Measurements from ENCODE around the gene LENG8.

The LENG8 gene

GRCh38 chr19:54424201-54424600, 24.8 kb upstream of the LENG8 start:
- DNase-seq (ENCODE audit: low read depth), result no peak

- no peak for DNase-seq (ENCODE audit: low read depth)
Measured at GRCh38 chr19:54424660-54425381, 24.2 kb upstream of the LENG8 start.

GRCh38 chr19:54425382-54425723, 23.6 kb upstream of the LENG8 start:
- no peak for DNase-seq (ENCODE audit: low read depth)

GRCh38 chr19:54426291-54426931, 22.6 kb upstream of the LENG8 start:
- no peak for DNase-seq (ENCODE audit: low read depth)

GRCh38 chr19:54427586-54427985, 21.4 kb upstream of the LENG8 start:
- no peak for DNase-seq (ENCODE audit: low read depth)

- DNase-seq (ENCODE audit: low read depth), result no peak
Measured at GRCh38 chr19:54428323-54429175, 20.4 kb upstream of the LENG8 start.

GRCh38 chr19:54429176-54429495, 19.9 kb upstream of the LENG8 start:
- no peak for DNase-seq (ENCODE audit: low read depth)

- DNase-seq (ENCODE audit: low read depth), result no peak
Measured at GRCh38 chr19:54429545-54430227, 19.3 kb upstream of the LENG8 start.

- DNase-seq (ENCODE audit: low read depth), result no peak
Measured at GRCh38 chr19:54430306-54431254, 18.4 kb upstream of the LENG8 start.

GRCh38 chr19:54431255-54431838, 17.7 kb upstream of the LENG8 start:
- no peak for DNase-seq (ENCODE audit: low read depth)

- DNase-seq (ENCODE audit: low read depth), result no peak
Measured at GRCh38 chr19:54432144-54432738, 16.8 kb upstream of the LENG8 start.

- no peak for DNase-seq (ENCODE audit: low read depth)
Measured at GRCh38 chr19:54433697-54434096, 15.3 kb upstream of the LENG8 start.

GRCh38 chr19:54434112-54434872, 14.7 kb upstream of the LENG8 start:
- DNase-seq (ENCODE audit: low read depth), result no peak

- no peak for DNase-seq (ENCODE audit: low read depth)
Measured at GRCh38 chr19:54434873-54435214, 14.2 kb upstream of the LENG8 start.

GRCh38 chr19:54435551-54436016, 13.4 kb upstream of the LENG8 start:
- DNase-seq (ENCODE audit: low read depth), result no peak

- DNase-seq (ENCODE audit: low read depth), result no peak
Measured at GRCh38 chr19:54436031-54436523, 12.9 kb upstream of the LENG8 start.

- DNase-seq (ENCODE audit: low read depth), result no peak
Measured at GRCh38 chr19:54436628-54437252, 12.3 kb upstream of the LENG8 start.

- no peak for DNase-seq (ENCODE audit: low read depth)
Measured at GRCh38 chr19:54439174-54439851, 9.7 kb upstream of the LENG8 start.

GRCh38 chr19:54440641-54441040, 8.4 kb upstream of the LENG8 start:
- DNase-seq (ENCODE audit: low read depth), result no peak
